Prostate gland (tissue), 2 donors: ENCODE results near the gene TMEM140. TPM values are rescaled to one million over a fixed set of nuclear protein-coding genes. Genes with fewer than 3 reads are reported as not detected.

Source experiments
- DNase-seq: peaks from one replicate; pipeline ENCODE4 v3.0.0-alpha.2; 2019; ENCODE audit warnings: low spot score
- H3K27ac ChIP-seq, 2 donors: fragments of 200-600 bp; sonication (generic); 2 replicates each; pipeline ENCODE4 v1.5.1; 2017 to 2019
- H3K27me3 ChIP-seq: fragments of 200-600 bp; sonication (generic); replicated peaks from 2 replicates; pipeline ENCODE4 v1.5.1; 2019; ENCODE audit not compliant: insufficient read depth
- H3K36me3 ChIP-seq, 2 donors: fragments of 200-600 bp; sonication (generic); 1 replicate in 1 of 2; 2 replicates in 1 of 2; pipeline versions ENCODE4 v1.5.1 to v1.8.1; 2017 to 2019
- H3K4me1 ChIP-seq: fragments of 200-600 bp; sonication (generic); replicated peaks from 2 replicates; pipeline ENCODE4 v1.5.1; 2019
- H3K4me3 ChIP-seq, 2 donors: fragments of 200-600 bp; sonication (generic); 2 replicates each; pipeline ENCODE4 v1.5.1; 2017 to 2019
- H3K9me3 ChIP-seq: fragments of 200-600 bp; sonication (generic); 2 replicates; pipeline ENCODE4 v1.5.1; 2017
- POLR2A ChIP-seq: fragments of 450-650 bp; IDR thresholded peaks from one replicate; pipeline ENCODE4 v1.6.1; 2016; ENCODE audit warnings: antibody characterized with exemption, mild to moderate bottlenecking
- POLR2AphosphoS5 ChIP-seq: sonication (generic); formaldehyde crosslinking; IDR thresholded peaks from one replicate; pipeline ENCODE4 v1.6.1; 2017; ENCODE audit warnings: antibody characterized with exemption
- WGBS: methylation state at CpG from one replicate; pipeline ENCODE4 v1.1.5; 2018; 5-methylcytosine and 5-hydroxymethylcytosine counted together
- intact Hi-C: fragments of 100-400 bp; cut with DNase I; formaldehyde crosslinking; loops from one replicate; pipeline ENCODE4 v1.14.2; 2022
- total RNA-seq, 2 donors: library from RNA; depleted of rRNA; stranded (reverse); fragments of >200 nt; gene quantifications; one replicate each; pipeline ENCODE4 v1.1.0, GENCODE V29; 2016
- TF ChIP-seq, protein P1 (sequence below), 4 experiments: fragments of 200-600 bp in 2 of 4; fragments of 450-650 bp in 2 of 4; sonication (generic) in 2 of 4; IDR thresholded peaks; 1 replicate in 3 of 4; 2 replicates in 1 of 4; pipeline ENCODE4 v1.5.1; 2016 to 2019; ENCODE audit warnings: antibody characterized with exemption in 4 of 4, mild to moderate bottlenecking in 2 of 4, moderate library complexity in 2 of 4

TMEM140 gene
- total RNA-seq, 2 donors from 2014 or later, result 8.2 to 14.6 TPM

DNA sequence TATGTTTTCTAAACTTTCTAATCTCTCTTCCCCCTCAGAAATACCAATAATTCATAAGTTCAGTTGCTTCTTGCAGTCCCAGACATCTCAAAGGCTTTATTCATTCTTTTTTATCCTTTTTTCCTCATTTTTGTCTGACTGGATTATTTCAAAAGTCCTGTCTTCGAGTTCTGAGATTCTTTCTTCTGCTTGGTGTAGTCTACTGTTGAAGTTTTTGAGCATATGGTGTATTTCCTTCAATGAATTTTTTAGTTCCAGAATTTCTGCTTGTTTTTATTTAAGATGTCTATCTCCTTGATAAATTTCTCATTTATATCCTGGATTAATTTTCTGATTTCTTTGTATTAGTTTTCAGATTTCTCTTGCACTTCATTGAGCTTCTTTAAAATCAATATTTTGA is 8.4 kb downstream of the TMEM140 start:
- Histone ChIP-seq H3K9me3 (no peaks in the 10 kb centered on the region), H3K4me3 (no peak overlapping the region), H3K36me3 (no peaks in the 10 kb centered on the region), H3K27ac (no peak overlapping the region), H3K4me1 (no peaks in the 10 kb centered on the region), H3K27me3 (no peaks in the 10 kb centered on the region)
- no peak for TF ChIP-seq POLR2A
- intact Hi-C loops, result no loop called here
- WGBS, result 88% methylated on average over 1 of the region's 1 CpG
- DNase-seq, result no peak

DNA sequence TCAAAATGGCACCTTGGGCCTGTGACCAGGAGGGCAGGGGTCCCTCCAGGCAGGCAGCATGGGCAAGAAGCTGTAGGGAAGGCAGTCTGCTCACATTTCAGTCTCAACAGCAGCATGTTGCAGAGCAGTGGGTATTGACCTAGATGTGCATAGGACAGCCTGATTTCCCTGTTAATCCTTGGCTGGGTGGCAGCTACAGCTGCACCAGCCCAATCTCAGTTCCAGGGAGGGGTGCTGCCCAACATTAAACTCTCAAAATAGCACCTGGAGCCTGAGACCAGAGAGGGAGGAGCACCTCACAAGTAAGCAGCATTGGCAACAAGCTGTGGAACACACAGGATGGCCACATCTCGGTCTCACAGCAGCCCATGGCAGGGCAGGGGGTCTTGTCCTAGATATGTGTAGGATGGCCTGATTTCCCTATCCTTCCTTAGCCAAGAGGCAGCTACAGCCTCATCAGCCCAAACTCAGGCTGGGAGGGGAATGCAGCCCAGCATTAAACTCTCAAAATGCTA is 10.3 kb downstream of the TMEM140 start:
- no peak overlapping the region for H3K27ac ChIP-seq
- intact Hi-C loops, result no loop called here
- no peaks in the 10 kb centered on the region for H3K36me3 ChIP-seq
- H3K4me1 ChIP-seq, result no peaks in the 10 kb centered on the region
- H3K9me3 ChIP-seq, result no peaks in the 10 kb centered on the region
- no peak for DNase-seq
- WGBS, result 100% methylated on average over 1 of the region's 1 CpG
- no peaks in the 10 kb centered on the region for H3K27me3 ChIP-seq
- no peak overlapping the region for H3K4me3 ChIP-seq
- TF ChIP-seq, protein P1, sequence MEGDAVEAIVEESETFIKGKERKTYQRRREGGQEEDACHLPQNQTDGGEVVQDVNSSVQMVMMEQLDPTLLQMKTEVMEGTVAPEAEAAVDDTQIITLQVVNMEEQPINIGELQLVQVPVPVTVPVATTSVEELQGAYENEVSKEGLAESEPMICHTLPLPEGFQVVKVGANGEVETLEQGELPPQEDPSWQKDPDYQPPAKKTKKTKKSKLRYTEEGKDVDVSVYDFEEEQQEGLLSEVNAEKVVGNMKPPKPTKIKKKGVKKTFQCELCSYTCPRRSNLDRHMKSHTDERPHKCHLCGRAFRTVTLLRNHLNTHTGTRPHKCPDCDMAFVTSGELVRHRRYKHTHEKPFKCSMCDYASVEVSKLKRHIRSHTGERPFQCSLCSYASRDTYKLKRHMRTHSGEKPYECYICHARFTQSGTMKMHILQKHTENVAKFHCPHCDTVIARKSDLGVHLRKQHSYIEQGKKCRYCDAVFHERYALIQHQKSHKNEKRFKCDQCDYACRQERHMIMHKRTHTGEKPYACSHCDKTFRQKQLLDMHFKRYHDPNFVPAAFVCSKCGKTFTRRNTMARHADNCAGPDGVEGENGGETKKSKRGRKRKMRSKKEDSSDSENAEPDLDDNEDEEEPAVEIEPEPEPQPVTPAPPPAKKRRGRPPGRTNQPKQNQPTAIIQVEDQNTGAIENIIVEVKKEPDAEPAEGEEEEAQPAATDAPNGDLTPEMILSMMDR (IDR thresholded peaks at IDR 0.05), result no peak
- TF ChIP-seq POLR2AphosphoS5, result no peak
- no peak for TF ChIP-seq POLR2A

DNA sequence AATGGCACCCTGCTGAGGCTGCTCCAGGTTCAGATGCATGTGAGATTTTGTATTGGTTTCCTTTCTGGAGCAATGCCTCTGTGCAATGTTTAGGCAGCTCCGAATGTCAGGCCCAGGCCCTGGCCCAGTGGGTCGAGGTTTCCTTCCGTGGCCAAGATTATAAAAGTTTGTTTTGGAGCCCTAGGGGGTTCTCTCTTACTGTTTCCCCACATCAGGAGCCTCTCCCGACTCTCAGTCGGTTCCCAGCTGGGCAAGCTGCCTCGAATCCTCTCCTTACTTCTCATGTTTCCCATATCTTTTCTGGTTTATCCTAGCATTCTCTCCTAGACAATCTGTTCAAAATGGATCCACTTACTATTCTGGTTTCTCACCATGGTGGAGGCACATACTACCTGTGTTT is 11.0 kb downstream of the TMEM140 start:
- Histone ChIP-seq H3K36me3 (no peaks in the 10 kb centered on the region), H3K27me3 (no peaks in the 10 kb centered on the region), H3K4me1 (no peaks in the 10 kb centered on the region), H3K9me3 (no peaks in the 10 kb centered on the region), H3K4me3 (no peak overlapping the region), H3K27ac (no peak overlapping the region)
- 87% methylated on average over 6 of the region's 6 CpGs for WGBS
- intact Hi-C loops, result no loop called here
- DNase-seq, result no peak
- TF ChIP-seq, protein P1 (IDR thresholded peaks at IDR 0.05), result no peak
- TF ChIP-seq POLR2AphosphoS5 (no peak), POLR2A (no peak)

DNA sequence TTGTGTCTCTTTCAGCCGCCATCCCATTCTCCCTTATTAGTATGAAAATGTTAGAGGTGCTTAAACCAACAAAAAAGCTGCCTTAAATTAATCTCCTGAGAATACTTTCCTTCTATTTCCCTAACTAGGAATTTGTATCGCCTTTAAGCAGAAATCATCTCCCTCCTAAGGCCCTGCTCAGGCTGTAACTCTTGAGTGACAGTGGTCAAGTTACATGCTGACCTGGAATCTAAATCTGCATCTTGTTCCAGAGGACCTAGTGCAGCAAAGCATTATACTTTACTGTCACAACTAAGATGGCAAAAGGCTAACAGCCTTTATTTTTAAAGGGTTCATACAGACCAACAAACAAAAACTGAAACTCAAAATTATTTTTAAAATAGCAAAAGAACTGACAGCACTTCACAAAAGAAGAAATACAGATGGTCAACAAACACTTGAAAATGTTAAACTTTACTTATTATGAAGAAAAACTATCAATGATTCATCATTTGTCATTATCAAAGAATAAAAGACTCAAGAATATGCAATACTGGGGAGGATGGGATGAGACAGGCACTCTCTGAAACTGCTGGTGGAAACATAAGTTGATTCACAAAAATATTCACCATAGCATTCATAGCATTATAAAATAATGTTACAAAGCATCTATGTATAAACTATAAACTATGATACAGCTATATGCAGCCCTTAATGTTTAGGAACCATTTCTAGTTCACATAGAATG is 11.7 kb downstream of the TMEM140 start:
- TF ChIP-seq POLR2AphosphoS5, result no peak
- TF ChIP-seq POLR2A, result no peak
- TF ChIP-seq, protein P1 (IDR thresholded peaks at IDR 0.05), result no peak
- 96% methylated on average over 2 of the region's 2 CpGs for WGBS
- Histone ChIP-seq H3K4me3 (no peak overlapping the region), H3K27me3 (no peaks in the 10 kb centered on the region), H3K4me1 (no peaks in the 10 kb centered on the region), H3K27ac (peak overlapping the region; percentile 10 to 32), H3K36me3 (no peaks in the 10 kb centered on the region), H3K9me3 (no peaks in the 10 kb centered on the region)
- intact Hi-C loops, result no loop called here
- DNase-seq, result no peak

DNA sequence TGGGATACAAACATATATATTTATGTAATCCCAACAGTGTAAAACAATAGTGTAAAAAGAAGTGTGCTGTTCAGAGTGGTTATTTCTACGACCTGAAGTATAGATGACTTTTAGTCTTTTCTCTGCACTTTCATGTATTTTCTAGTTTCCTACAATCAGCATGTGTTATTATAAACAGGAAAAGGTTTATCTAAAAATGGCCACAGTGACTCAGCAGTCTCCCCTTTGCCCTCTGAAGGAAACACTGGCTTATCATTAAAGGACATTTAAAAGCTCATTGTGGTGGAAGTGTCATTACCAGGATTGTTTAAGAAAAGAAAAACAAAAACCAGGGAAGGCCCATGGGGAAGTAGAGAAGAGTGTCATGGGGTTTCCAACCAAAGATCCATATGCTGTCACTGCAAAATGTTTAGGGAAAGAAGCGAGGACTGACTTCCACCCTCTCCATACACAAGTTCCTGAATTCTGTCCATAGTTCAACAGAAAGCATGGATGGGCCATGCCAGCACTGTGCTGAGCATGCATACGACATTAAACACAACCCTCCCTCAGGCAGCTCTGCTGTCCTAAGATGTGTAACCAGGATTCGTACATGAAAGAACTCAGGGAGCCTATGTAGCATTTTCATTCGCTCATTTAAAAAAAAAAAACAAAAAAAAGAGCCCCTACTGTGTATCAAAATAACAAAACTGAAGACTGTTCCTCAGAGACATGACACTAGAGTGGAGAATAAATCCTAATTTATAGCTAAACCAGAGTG is 12.4 kb downstream of the TMEM140 start:
- Histone ChIP-seq H3K36me3 (no peaks in the 10 kb centered on the region), H3K4me1 (no peaks in the 10 kb centered on the region), H3K27me3 (no peaks in the 10 kb centered on the region), H3K4me3 (no peak overlapping the region), H3K27ac (peak overlapping the region; percentile 10 to 32), H3K9me3 (no peaks in the 10 kb centered on the region)
- intact Hi-C loops, result no loop called here
- DNase-seq, result no peak
- TF ChIP-seq POLR2A (no peak), POLR2AphosphoS5 (peak; percentile 44)
- TF ChIP-seq, protein P1 (IDR thresholded peaks at IDR 0.05), result no peak
- 78% methylated on average over 5 of the region's 5 CpGs for WGBS
